Thyroid gland (tissue), 4 donors: ENCODE results near the gene DAND5. TPM values are rescaled to one million over a fixed set of nuclear protein-coding genes. Genes with fewer than 3 reads are reported as not detected.

Experiments
- DNase-seq, 2 donors: peaks; one replicate each; pipeline ENCODE4 v3.0.0-alpha.2; 2019
- H3K27ac ChIP-seq, 3 donors: fragments of 200-600 bp; sonication (generic); 1 replicate in 2 of 3; 2 replicates in 1 of 3; pipeline ENCODE4 v1.5.1; 2016 to 2019; ENCODE audit warnings: mild to moderate bottlenecking in 1 of 3, moderate library complexity in 1 of 3
- H3K27me3 ChIP-seq: fragments of 200-600 bp; sonication (generic); one replicate; pipeline ENCODE4 v1.5.1; 2019
- H3K36me3 ChIP-seq, 2 donors: fragments of 200-600 bp; sonication (generic); one replicate each; pipeline ENCODE4 v1.5.1; 2016 to 2019
- H3K4me1 ChIP-seq, 2 donors: fragments of 200-600 bp; sonication (generic); one replicate each; pipeline ENCODE4 v1.5.1; 2017 to 2019
- H3K4me3 ChIP-seq, 3 donors: fragments of 200-600 bp; sonication (generic); replicated peaks in 1 of 3; 1 replicate in 2 of 3; 2 replicates in 1 of 3; pipeline ENCODE4 v1.5.1; 2016; ENCODE audit warnings: mild to moderate bottlenecking in 1 of 3
- H3K9me3 ChIP-seq: fragments of 200-600 bp; sonication (generic); one replicate; pipeline ENCODE4 v1.5.1; 2017
- POLR2A ChIP-seq, 2 donors: fragments of 450-650 bp; IDR thresholded peaks; one replicate each; pipeline ENCODE4 v1.6.1; 2017; ENCODE audit warnings: antibody characterized with exemption in 2 of 2, mild to moderate bottlenecking in 2 of 2, moderate library complexity in 1 of 2
- WGBS, 2 donors: methylation state at CpG; one replicate each; pipeline ENCODE4 v1.1.5; 2017; 5-methylcytosine and 5-hydroxymethylcytosine counted together
- intact Hi-C: fragments of 100-400 bp; cut with DNase I; formaldehyde crosslinking; loops from one replicate; pipeline ENCODE4 v1.15.1; 2023
- total RNA-seq, 4 donors: library from RNA; depleted of rRNA; stranded (reverse); fragments of >200 nt; gene quantifications; one replicate each; pipeline ENCODE4 v1.2.3, GENCODE V29; 2016
- TF ChIP-seq, protein P1 (sequence below), 6 experiments: fragments of 200-600 bp in 3 of 6; fragments of 450-650 bp in 3 of 6; sonication (generic) in 3 of 6; IDR thresholded peaks; one replicate each; pipeline ENCODE4 v1.5.1; 2016 to 2019; ENCODE audit warnings: antibody characterized with exemption in 6 of 6, mild to moderate bottlenecking in 2 of 6, inconsistent platforms in 1 of 6, moderate library complexity in 1 of 6

DAND5 gene
- total RNA-seq, 4 donors from 2014 or later: 0.40 to 0.45 TPM; not detected in 2

DNA sequence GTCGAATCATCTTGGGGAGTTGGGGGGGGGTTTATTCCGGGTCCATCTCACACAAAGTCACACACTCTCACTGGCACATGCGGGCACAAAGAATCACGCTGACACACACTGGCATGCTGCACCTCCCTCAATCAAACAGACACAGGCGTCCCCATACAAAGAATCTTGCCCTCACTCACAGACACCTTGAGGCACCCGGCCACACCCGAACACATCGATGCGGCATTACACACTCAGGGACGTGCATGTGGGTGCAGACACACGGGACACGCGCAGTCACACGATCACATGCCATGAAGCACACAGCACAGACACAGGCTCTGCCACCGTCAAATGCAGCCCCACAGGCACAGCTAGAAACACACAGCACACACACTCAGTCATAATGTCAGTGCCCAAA, 33.7 kb downstream of the DAND5 start:
- H3K36me3 ChIP-seq: no peaks in the 10 kb centered on the region
- H3K27me3 ChIP-seq: no peaks in the 10 kb centered on the region
- H3K4me1 ChIP-seq: peaks cover 51 to 72% of the 10 kb centered on the region in 2 donors
- H3K4me3 ChIP-seq: no peak overlapping the region
- peak overlapping the region in 2 of 3 donors; percentile 90 to 95 for H3K27ac ChIP-seq
- no peaks in the 10 kb centered on the region for H3K9me3 ChIP-seq
- TF ChIP-seq, protein P1, sequence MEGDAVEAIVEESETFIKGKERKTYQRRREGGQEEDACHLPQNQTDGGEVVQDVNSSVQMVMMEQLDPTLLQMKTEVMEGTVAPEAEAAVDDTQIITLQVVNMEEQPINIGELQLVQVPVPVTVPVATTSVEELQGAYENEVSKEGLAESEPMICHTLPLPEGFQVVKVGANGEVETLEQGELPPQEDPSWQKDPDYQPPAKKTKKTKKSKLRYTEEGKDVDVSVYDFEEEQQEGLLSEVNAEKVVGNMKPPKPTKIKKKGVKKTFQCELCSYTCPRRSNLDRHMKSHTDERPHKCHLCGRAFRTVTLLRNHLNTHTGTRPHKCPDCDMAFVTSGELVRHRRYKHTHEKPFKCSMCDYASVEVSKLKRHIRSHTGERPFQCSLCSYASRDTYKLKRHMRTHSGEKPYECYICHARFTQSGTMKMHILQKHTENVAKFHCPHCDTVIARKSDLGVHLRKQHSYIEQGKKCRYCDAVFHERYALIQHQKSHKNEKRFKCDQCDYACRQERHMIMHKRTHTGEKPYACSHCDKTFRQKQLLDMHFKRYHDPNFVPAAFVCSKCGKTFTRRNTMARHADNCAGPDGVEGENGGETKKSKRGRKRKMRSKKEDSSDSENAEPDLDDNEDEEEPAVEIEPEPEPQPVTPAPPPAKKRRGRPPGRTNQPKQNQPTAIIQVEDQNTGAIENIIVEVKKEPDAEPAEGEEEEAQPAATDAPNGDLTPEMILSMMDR (IDR thresholded peaks at IDR 0.05): no peak
- TF ChIP-seq POLR2A (IDR thresholded peaks at IDR 0.05): no peak
- DNase-seq: no peak
- WGBS, 2 donors: 79 to 93% methylated on average over 10 to 15 of the region's 15 CpGs
- intact Hi-C loops: no loop called here

DNA sequence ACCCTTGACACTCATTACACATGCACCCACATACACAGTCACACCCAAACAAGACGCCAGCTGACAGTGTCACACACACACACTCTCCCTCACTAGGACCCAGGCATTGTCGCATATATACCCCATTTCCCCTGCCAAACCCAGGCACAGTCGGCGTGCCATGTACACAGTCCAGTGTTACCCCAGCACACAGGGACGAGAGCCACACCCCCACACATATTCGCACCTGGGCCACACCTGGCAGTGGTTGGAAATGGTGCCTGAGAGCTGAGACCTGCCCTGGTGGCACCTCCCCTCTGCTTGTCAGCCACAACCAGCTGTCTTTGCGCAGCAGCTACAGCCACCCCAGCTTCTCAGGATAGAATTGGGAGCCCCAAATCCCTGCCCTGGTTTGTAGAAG, 34.9 kb downstream of the DAND5 start:
- no peaks in the 10 kb centered on the region for H3K36me3 ChIP-seq
- no peak overlapping the region for H3K4me3 ChIP-seq
- intact Hi-C loops: no loop called here
- peak overlapping the region in 2 of 3 donors; percentile 83 to 86 for H3K27ac ChIP-seq
- WGBS, 2 donors: 89 to 90% methylated on average over 3 to 7 of the region's 7 CpGs
- H3K27me3 ChIP-seq: no peaks in the 10 kb centered on the region
- no peak for DNase-seq
- TF ChIP-seq POLR2A (IDR thresholded peaks at IDR 0.05): no peak
- TF ChIP-seq, protein P1 (IDR thresholded peaks at IDR 0.05): no peak
- no peaks in the 10 kb centered on the region for H3K9me3 ChIP-seq
- H3K4me1 ChIP-seq: peaks cover 58 to 76% of the 10 kb centered on the region in 2 donors

DNA sequence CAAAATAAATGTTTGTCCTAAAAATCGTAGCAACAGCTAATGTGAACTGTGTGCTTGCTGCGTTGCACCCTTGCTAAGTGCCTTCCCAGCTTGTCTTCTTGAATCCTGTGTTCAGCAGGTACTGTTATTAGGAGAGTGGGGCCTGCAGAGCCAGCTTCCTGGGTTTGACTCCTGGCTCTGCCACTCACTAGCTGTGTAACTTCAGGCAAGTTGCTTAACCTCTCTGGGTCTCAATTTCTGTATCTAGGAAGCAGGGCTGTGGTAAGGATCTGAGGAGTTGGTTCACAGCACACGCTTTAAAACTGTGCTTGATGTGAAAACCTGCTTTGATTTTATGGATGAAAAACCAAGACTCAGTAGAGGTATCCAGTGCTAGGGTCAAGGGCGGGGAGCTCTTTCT, 35.9 kb downstream of the DAND5 start:
- H3K4me3 ChIP-seq: no peak overlapping the region
- TF ChIP-seq, protein P1 (IDR thresholded peaks at IDR 0.05): no peak
- no peak for TF ChIP-seq POLR2A (IDR thresholded peaks at IDR 0.05)
- peaks cover 68 to 80% of the 10 kb centered on the region in 2 donors for H3K4me1 ChIP-seq
- peak overlapping the region; percentile 13 to 86 (median 83) for H3K27ac ChIP-seq
- H3K27me3 ChIP-seq: no peaks in the 10 kb centered on the region
- intact Hi-C loops: no loop called here
- H3K9me3 ChIP-seq: no peaks in the 10 kb centered on the region
- WGBS, 2 donors: 89 to 98% methylated on average over 4 of the region's 4 CpGs
- no peak for DNase-seq
- no peaks in the 10 kb centered on the region for H3K36me3 ChIP-seq

DNA sequence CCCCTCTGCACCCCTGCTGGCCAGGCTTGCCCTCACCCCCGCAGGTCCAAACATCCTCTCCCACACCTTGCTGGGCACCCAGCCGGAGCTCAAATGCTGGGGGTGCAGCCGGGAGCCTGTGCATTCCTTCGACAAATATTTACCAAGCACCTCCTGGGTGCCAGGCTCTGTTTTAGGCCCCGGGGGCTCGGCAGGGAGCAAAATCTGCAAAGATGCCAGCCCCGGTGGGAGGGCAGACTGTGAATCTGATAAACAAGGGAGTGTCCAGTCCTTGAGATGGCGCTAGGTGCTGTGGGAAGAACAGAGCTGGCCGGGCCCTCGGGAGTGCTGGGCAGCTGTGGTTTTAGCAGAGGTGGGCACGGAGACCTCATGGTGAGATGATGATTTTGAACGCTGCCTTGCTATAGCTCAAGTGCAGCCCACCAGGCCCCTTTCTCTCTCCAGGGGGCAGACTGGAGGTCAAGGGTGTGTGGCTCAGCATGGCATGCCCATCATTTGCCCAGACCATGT, 36.5 kb downstream of the DAND5 start:
- TF ChIP-seq POLR2A (IDR thresholded peaks at IDR 0.05): no peak
- TF ChIP-seq, protein P1 (IDR thresholded peaks at IDR 0.05): no peak
- peak in 1 of 2 donors; percentile 46 for DNase-seq
- peak overlapping the region; percentile 83 to 89 (median 86) for H3K27ac ChIP-seq
- 62 to 64% methylated on average over 12 of the region's 12 CpGs for WGBS, 2 donors
- H3K36me3 ChIP-seq: no peaks in the 10 kb centered on the region
- peaks cover 69 to 82% of the 10 kb centered on the region in 2 donors for H3K4me1 ChIP-seq
- H3K9me3 ChIP-seq: no peaks in the 10 kb centered on the region
- no peaks in the 10 kb centered on the region for H3K27me3 ChIP-seq
- H3K4me3 ChIP-seq: no peak overlapping the region
- intact Hi-C loops: no loop called here

DNA sequence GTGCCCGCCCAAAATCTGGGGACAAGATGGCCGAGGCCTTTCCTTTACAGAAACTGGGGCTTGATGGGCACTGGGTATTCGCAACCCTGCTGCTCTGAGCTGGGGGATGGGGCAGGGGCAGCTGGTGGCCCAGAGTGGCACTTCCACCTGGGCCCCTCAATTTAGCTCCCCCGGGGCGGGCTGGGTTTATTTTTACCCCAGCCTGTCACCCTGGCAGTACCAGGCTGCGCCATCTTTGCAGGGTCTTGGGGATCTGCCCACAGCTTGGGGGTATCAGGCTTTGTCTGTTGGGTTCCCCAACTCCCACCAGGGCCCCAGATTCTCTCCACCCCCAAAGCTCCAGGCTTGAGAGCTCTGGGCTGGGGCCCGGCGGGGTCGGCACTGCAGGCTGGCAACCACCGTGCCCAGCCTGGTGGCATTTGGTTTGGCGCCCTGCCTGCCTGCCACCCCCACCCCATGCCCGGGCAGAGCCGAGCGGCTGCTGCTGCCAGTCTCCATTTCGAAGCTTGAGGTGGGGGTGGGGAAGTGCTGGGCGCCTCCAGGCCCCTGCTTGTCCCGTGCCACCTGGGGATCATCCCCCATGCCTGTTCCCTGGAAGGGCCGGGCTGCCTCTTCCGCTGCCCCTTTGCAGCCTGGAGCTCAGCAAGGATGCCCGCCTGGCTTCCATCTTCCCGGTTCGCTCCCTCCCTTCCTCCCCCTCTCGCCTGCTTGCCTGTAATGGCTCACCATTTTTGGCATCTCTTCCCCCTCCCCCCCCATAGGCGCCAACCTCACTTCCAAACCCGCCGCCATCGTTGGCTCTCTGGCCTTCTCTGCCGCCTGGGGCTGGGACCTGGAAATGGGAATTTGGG, 37.3 kb downstream of the DAND5 start:
- Histone ChIP-seq H3K4me1 (peaks cover 62 to 82% of the 10 kb centered on the region in 2 donors), H3K27me3 (no peaks in the 10 kb centered on the region), H3K9me3 (no peaks in the 10 kb centered on the region), H3K36me3 (no peaks in the 10 kb centered on the region), H3K27ac (peak overlapping the region; percentile 83 to 89 (median 86)), H3K4me3 (no peak overlapping the region)
- intact Hi-C loops: no loop called here
- peak; percentile 49 to 55 for DNase-seq
- TF ChIP-seq, protein P1 (IDR thresholded peaks at IDR 0.05): no peak
- no peak for TF ChIP-seq POLR2A (IDR thresholded peaks at IDR 0.05)
- WGBS, 2 donors: 68 to 73% methylated on average over 18 to 23 of the region's 28 CpGs
